Measurements from ENCODE around the gene KCNJ12. TPM values are rescaled to one million over a fixed set of nuclear protein-coding genes. Genes with fewer than 3 reads are reported as not detected.
A peak's percentile ranks its signal among the peaks of the same experiment; 100 is the strongest.

The KCNJ12 gene
- total and polyA plus RNA-seq, 2 of the 13 experiments (the other 11 are each of a cell fraction or from before 2014, with no cell fraction given) = not detected

GRCh38 chr17:21464611-21465021 is 88.5 kb downstream of the KCNJ12 start (continued):
- TF ChIP-seq CTCF (CRISPR knock-in tag; IDR thresholded peaks at IDR 0.05) = no peak
- TF ChIP-seq ZNF292 (CRISPR knock-in tag; IDR thresholded peaks at IDR 0.05; ENCODE audit: borderline replicate concordance, low read depth) = no peak
- no peak for TF ChIP-seq ZNF329 (CRISPR knock-in tag; IDR thresholded peaks at IDR 0.05; ENCODE audit: low read depth)
- TF ChIP-seq ZNF629 (CRISPR knock-in tag; conservative IDR thresholded peaks at IDR 0.05) = no peak

GRCh38 chr17:21466550-21466949 is 90.4 kb downstream of the KCNJ12 start:
- in situ Hi-C loops (cut with HindIII; ENCODE audit: extremely low pct_ligation_motif_present, low pct_unique_long_range_greater_than_20kb) (no loop called here), intact Hi-C loops (cut with micrococcal nuclease; ENCODE audit: unreplicated experiment) (no loop called here)
- Histone ChIP-seq H3K79me2 (ENCODE audit: insufficient read depth, low read length) (no peaks in the 10 kb centered on the region), H3K9me3 (ENCODE audit: low read length) (no peaks in the 10 kb centered on the region), H2AFZ (ENCODE audit: low read length) (no peak overlapping the region), H4K20me1 (ENCODE audit: insufficient read depth, low read length) (no peaks in the 10 kb centered on the region), H3K4me2 (ENCODE audit: low read depth, low read length) (no peak overlapping the region), H3K9ac (ENCODE audit: insufficient read depth, low read depth, low read length) (no peak overlapping the region), H3K4me1 (ENCODE audit: insufficient read depth, low read length) (no peaks in the 10 kb centered on the region), H3K27ac (ENCODE audit: extremely low read length, insufficient read depth, low read length) (no peak overlapping the region), H3K36me3 (replicated peaks in 1 of 2; ENCODE audit: control insufficient read depth in 1 of 2, insufficient read depth in 2 of 2, low read length in 2 of 2) (no peaks in the 10 kb centered on the region), H3K27me3 (ENCODE audit: control insufficient read depth in 1 of 2, insufficient read depth in 2 of 2, low read length in 2 of 2) (peaks cover 5 to 26% of the 10 kb centered on the region in 2 experiments; a peak in 3 of 5 replicates), H3K4me3 (replicated peaks in 1 of 3; ENCODE audit: insufficient read depth in 1 of 3, low read depth in 2 of 3, low read length in 3 of 3) (no peak overlapping the region)
- POLR2A ChIA-PET = no interaction called here
- DNase-seq (ENCODE audit: low spot score) (no peak), FAIRE-seq (no peak), ATAC-seq (peak; percentile 51; the same call in 2 of the 3 replicates)
- no TSS peak for BruUV-seq (replicated peaks)
- CTCF ChIA-PET (ENCODE audit: low intra/inter-chr PET ratio, low total read pairs) = no interaction called here
- 22% methylated on average over 5 of the region's 11 CpGs for WGBS (ENCODE audit: low lambda C conversion rate)
- TF ChIP-seq ZNF616 (CRISPR knock-in tag; IDR thresholded peaks at IDR 0.05; ENCODE audit: low read depth) (no peak), SNAPC4 (CRISPR knock-in tag; IDR thresholded peaks at IDR 0.05) (no peak), CERS6 (CRISPR knock-in tag; IDR thresholded peaks at IDR 0.05) (no peak), MYPOP (CRISPR knock-in tag; IDR thresholded peaks at IDR 0.05) (no peak), ZEB1 (IDR thresholded peaks at IDR 0.05; ENCODE audit: insufficient replicate concordance, low read depth) (no peak), MEF2D (CRISPR knock-in tag; IDR thresholded peaks at IDR 0.05) (no peak), GATAD1 (CRISPR knock-in tag; IDR thresholded peaks at IDR 0.05) (no peak), FLYWCH1 (CRISPR knock-in tag; IDR thresholded peaks at IDR 0.05) (no peak), BRCA1 (CRISPR knock-in tag; IDR thresholded peaks at IDR 0.05) (no peak), CBX2 (IDR thresholded peaks at IDR 0.05; ENCODE audit: low read depth, low read length) (no peak), CBX2 (CRISPR knock-in tag; IDR thresholded peaks at IDR 0.05; ENCODE audit: low read depth) (no peak), ZFP36L2 (CRISPR knock-in tag; IDR thresholded peaks at IDR 0.05) (no peak)

Measured in HepG2 (cell line).